Hepatocyte (in vitro differentiated cells): Measurements from ENCODE around the gene DNAJC15. TPM values are rescaled to one million over a fixed set of nuclear protein-coding genes. Genes with fewer than 3 reads are reported as not detected.

Experiments
- DNase-seq: peaks from one replicate; pipeline ENCODE4 v3.0.0-alpha.2; 2016; ENCODE audit warnings: low spot score
- H2AFZ ChIP-seq: fragments of 200-600 bp; sonication (generic); 2 replicates; pipeline ENCODE4 v1.6.0; 2016; ENCODE audit warnings: antibody characterized with exemption, mild to moderate bottlenecking
- H3K27ac ChIP-seq: fragments of 200-600 bp; sonication (generic); 2 replicates; pipeline ENCODE4 v1.5.1; 2016; ENCODE audit warnings: mild to moderate bottlenecking
- H3K27me3 ChIP-seq: fragments of 200-600 bp; sonication (generic); 2 replicates; pipeline ENCODE4 v1.6.1; 2016
- H3K36me3 ChIP-seq: fragments of 200-600 bp; sonication (generic); replicated peaks from 2 replicates; pipeline ENCODE4 v1.5.1; 2016; ENCODE audit warnings: low read depth; ENCODE audit not compliant: insufficient read depth
- H3K4me1 ChIP-seq: fragments of 200-600 bp; sonication (generic); 2 replicates; pipeline ENCODE4 v1.5.1; 2016; ENCODE audit warnings: mild to moderate bottlenecking, moderate library complexity; ENCODE audit not compliant: insufficient read depth
- H3K4me2 ChIP-seq: fragments of 200-600 bp; sonication (generic); 2 replicates; pipeline ENCODE4 v1.6.0; 2016
- H3K4me3 ChIP-seq: fragments of 200-600 bp; sonication (generic); 2 replicates; pipeline ENCODE4 v1.5.1; 2016; ENCODE audit warnings: mild to moderate bottlenecking
- H3K79me2 ChIP-seq: fragments of 200-600 bp; sonication (generic); 2 replicates; pipeline ENCODE4 v1.6.0; 2017; ENCODE audit warnings: mild to moderate bottlenecking
- H3K9me2 ChIP-seq: fragments of 200-600 bp; sonication (generic); replicated peaks from 2 replicates; pipeline ENCODE4 v1.6.0; 2017; ENCODE audit warnings: mild to moderate bottlenecking; ENCODE audit not compliant: insufficient read depth
- H3K9me3 ChIP-seq: fragments of 200-600 bp; sonication (generic); 2 replicates; pipeline ENCODE4 v1.5.1; 2016; ENCODE audit warnings: low read depth, mild to moderate bottlenecking
- H4K20me1 ChIP-seq: fragments of 200-600 bp; sonication (generic); 2 replicates; pipeline ENCODE4 v1.6.0; 2016; ENCODE audit warnings: mild to moderate bottlenecking; ENCODE audit not compliant: insufficient read depth, poor library complexity, severe bottlenecking
- CTCF ChIP-seq: fragments of 200-600 bp; sonication (generic); IDR thresholded peaks from 2 replicates; pipeline ENCODE4 v1.5.1; 2016; ENCODE audit warnings: antibody characterized with exemption, mild to moderate bottlenecking; ENCODE audit not compliant: poor library complexity
- EZH2 ChIP-seq: fragments of 200-600 bp; sonication (generic); IDR thresholded peaks from 2 replicates; pipeline ENCODE4 v1.6.1; 2016; ENCODE audit warnings: antibody characterized with exemption, mild to moderate bottlenecking, borderline replicate concordance
- EZH2phosphoT487 ChIP-seq: fragments of 200-600 bp; sonication (generic); IDR thresholded peaks from one replicate; pipeline ENCODE4 v1.6.1; 2018; ENCODE audit warnings: antibody characterized with exemption, mild to moderate bottlenecking, low read depth, moderate library complexity; ENCODE audit not compliant: unreplicated experiment, severe bottlenecking
- WGBS: methylation state at CpG from one replicate; pipeline ENCODE4 v1.1.6; 2016; ENCODE audit warnings: low lambda C conversion rate; ENCODE audit errors: missing lambda C conversion rate; 5-methylcytosine and 5-hydroxymethylcytosine counted together
- polyA plus RNA-seq: library from polyadenylated mRNA; unstranded; fragments of >200 nt; fragmentation: Nextera tagmentation; extraction: Ambion mirVana; gene quantifications from 2 replicates; pipeline ENCODE4 v1.2.1, GENCODE V29; 2016
- total RNA-seq: library from RNA; depleted of rRNA; stranded (reverse); fragments of >200 nt; gene quantifications from 2 replicates; pipeline ENCODE4 v1.2.3, GENCODE V29; 2014

The DNAJC15 gene
- total and polyA plus RNA-seq, 2 experiments from 2014 or later, result 3.5 to 10.6 TPM

- 91% methylated on average over 3 of the region's 3 CpGs for WGBS
Observed at GRCh38 chr13:43158516-43158915, 135.1 kb downstream of the DNAJC15 start.

GRCh38 chr13:43159026-43159461, 135.7 kb downstream of the DNAJC15 start:
- no peaks in the 10 kb centered on the region for H3K4me1 ChIP-seq
- no peaks in the 10 kb centered on the region for H3K36me3 ChIP-seq
- no peak overlapping the region for H3K4me3 ChIP-seq
- 54% methylated on average over 3 of the region's 3 CpGs for WGBS
- no peak overlapping the region for H3K4me2 ChIP-seq
- H3K27me3 ChIP-seq, result no peaks in the 10 kb centered on the region
- no peaks in the 10 kb centered on the region for H3K9me3 ChIP-seq
- no peaks in the 10 kb centered on the region for H3K79me2 ChIP-seq
- H3K27ac ChIP-seq, result no peak overlapping the region
- H3K9me2 ChIP-seq, result no peaks in the 10 kb centered on the region
- DNase-seq, result no peak
- no peak overlapping the region for H2AFZ ChIP-seq
- no peaks in the 10 kb centered on the region for H4K20me1 ChIP-seq
- TF ChIP-seq EZH2 (no peak), CTCF (no peak), EZH2phosphoT487 (no peak)

More at GRCh38 chr13:43158516-43158915, 135.1 kb downstream of the DNAJC15 start:
- Histone ChIP-seq H3K4me2 (no peak overlapping the region), H4K20me1 (no peaks in the 10 kb centered on the region), H3K27me3 (no peaks in the 10 kb centered on the region), H3K79me2 (no peaks in the 10 kb centered on the region), H3K27ac (no peak overlapping the region), H2AFZ (no peak overlapping the region), H3K9me3 (no peaks in the 10 kb centered on the region), H3K9me2 (no peaks in the 10 kb centered on the region), H3K4me1 (no peaks in the 10 kb centered on the region), H3K36me3 (no peaks in the 10 kb centered on the region), H3K4me3 (no peak overlapping the region)
- TF ChIP-seq CTCF, result no peak
- no peak for DNase-seq

Other genes starting within 250 kb of the DNAJC15 start
- gene FAM216B, start 242.0 kb upstream of the DNAJC15 start, total RNA-seq, result 0.80 and 0.90 TPM in 2 replicates
- 1.2 and 2.2 TPM in 2 replicates for gene FAM216B, start 242.0 kb upstream of the DNAJC15 start, polyA plus RNA-seq
- gene EPSTI1, start 31.3 kb upstream of the DNAJC15 start, total RNA-seq, result 22.2 and 24.5 TPM in 2 replicates
- 27.7 and 31.0 TPM in 2 replicates for gene EPSTI1, start 31.3 kb upstream of the DNAJC15 start, polyA plus RNA-seq